Activated CD4-positive, CD25-positive, alpha-beta regulatory T cell treated with anti-CD3 and anti-CD28 coated beads, Interleukin-2, amount 50 U/mL, for 72 hours (primary cell): Measurements from ENCODE around the gene GAB1.

Source experiments
- DNase-seq: peaks from one replicate; pipeline ENCODE4 v3.0.0; 2021

The GAB1 gene

GRCh38 chr4:143512978-143513313 is 176.3 kb downstream of the GAB1 start:
- no peak for DNase-seq

GRCh38 chr4:143513314-143514168 is 176.9 kb downstream of the GAB1 start, which contains the start of gene SMARCA5:
TSS of gene SMARCA5 (plus strand) at chr4:143513702. CDS start at chr4:143513925, 223 bp downstream.
- peak; percentile 93 for DNase-seq

- no peak for DNase-seq
Measured at GRCh38 chr4:143514169-143514495, 177.5 kb downstream of the GAB1 start.

GRCh38 chr4:143514497-143514896 is 177.8 kb downstream of the GAB1 start:
- DNase-seq, result peak; percentile 34

GRCh38 chr4:143514901-143515300 is 178.2 kb downstream of the GAB1 start:
- no peak for DNase-seq

- no peak for DNase-seq
Measured at GRCh38 chr4:143515905-143516304, 179.2 kb downstream of the GAB1 start.

GRCh38 chr4:143517764-143518163 is 181.1 kb downstream of the GAB1 start:
- no peak for DNase-seq
